ENCODE measurements around the gene GPR63.

The GPR63 gene

DNA sequence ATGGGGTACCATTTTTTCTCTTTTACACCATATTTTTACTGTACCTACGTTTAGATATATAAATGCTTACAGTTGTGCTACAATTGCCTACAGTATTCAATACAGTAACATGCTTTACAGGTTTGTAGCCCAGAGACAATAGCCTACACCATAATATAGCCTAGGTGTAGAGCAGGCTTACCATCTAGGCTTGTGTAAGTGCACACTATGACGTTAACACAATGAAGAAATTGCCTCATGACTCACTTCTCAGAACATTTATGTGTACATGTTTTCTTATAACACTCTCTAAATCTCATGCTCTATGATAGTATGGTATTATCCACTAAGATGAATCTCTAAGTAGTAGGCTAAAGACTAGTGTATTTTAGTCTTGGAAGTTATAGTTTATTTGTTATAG lies 13.5 kb downstream of the GPR63 start:
- no peaks in the 10 kb centered on the region for H3K27me3 ChIP-seq (ENCODE audit: insufficient read depth, poor library complexity, severe bottlenecking)
- H3K27ac ChIP-seq (replicated peaks) = no peak overlapping the region
- no peak overlapping the region for H3K4me3 ChIP-seq (replicated peaks; ENCODE audit: insufficient read depth, low read length)
- TF ChIP-seq GABPA (IDR thresholded peaks at IDR 0.05; ENCODE audit: low read depth) (no peak), POLR2AphosphoS5 (IDR thresholded peaks at IDR 0.05; ENCODE audit: low read depth) (no peak), SPI1 (IDR thresholded peaks at IDR 0.05; ENCODE audit: borderline replicate concordance, low read depth) (no peak)
- TF ChIP-seq, protein P1, sequence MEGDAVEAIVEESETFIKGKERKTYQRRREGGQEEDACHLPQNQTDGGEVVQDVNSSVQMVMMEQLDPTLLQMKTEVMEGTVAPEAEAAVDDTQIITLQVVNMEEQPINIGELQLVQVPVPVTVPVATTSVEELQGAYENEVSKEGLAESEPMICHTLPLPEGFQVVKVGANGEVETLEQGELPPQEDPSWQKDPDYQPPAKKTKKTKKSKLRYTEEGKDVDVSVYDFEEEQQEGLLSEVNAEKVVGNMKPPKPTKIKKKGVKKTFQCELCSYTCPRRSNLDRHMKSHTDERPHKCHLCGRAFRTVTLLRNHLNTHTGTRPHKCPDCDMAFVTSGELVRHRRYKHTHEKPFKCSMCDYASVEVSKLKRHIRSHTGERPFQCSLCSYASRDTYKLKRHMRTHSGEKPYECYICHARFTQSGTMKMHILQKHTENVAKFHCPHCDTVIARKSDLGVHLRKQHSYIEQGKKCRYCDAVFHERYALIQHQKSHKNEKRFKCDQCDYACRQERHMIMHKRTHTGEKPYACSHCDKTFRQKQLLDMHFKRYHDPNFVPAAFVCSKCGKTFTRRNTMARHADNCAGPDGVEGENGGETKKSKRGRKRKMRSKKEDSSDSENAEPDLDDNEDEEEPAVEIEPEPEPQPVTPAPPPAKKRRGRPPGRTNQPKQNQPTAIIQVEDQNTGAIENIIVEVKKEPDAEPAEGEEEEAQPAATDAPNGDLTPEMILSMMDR (IDR thresholded peaks at IDR 0.05; ENCODE audit: insufficient read depth, low read length) = no peak
- TF ChIP-seq, protein P2, sequence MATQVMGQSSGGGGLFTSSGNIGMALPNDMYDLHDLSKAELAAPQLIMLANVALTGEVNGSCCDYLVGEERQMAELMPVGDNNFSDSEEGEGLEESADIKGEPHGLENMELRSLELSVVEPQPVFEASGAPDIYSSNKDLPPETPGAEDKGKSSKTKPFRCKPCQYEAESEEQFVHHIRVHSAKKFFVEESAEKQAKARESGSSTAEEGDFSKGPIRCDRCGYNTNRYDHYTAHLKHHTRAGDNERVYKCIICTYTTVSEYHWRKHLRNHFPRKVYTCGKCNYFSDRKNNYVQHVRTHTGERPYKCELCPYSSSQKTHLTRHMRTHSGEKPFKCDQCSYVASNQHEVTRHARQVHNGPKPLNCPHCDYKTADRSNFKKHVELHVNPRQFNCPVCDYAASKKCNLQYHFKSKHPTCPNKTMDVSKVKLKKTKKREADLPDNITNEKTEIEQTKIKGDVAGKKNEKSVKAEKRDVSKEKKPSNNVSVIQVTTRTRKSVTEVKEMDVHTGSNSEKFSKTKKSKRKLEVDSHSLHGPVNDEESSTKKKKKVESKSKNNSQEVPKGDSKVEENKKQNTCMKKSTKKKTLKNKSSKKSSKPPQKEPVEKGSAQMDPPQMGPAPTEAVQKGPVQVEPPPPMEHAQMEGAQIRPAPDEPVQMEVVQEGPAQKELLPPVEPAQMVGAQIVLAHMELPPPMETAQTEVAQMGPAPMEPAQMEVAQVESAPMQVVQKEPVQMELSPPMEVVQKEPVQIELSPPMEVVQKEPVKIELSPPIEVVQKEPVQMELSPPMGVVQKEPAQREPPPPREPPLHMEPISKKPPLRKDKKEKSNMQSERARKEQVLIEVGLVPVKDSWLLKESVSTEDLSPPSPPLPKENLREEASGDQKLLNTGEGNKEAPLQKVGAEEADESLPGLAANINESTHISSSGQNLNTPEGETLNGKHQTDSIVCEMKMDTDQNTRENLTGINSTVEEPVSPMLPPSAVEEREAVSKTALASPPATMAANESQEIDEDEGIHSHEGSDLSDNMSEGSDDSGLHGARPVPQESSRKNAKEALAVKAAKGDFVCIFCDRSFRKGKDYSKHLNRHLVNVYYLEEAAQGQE (IDR thresholded peaks at IDR 0.05; ENCODE audit: insufficient replicate concordance, low read depth) = no peak
- DNase-seq (ENCODE audit: low read depth in 1 of 2, low spot score in 1 of 2) = no peak

GRCh38 chr6:96821034-96821433 lies 16.2 kb downstream of the GPR63 start:
- Histone ChIP-seq H3K27ac (replicated peaks) (no peak overlapping the region), H3K4me3 (replicated peaks; ENCODE audit: insufficient read depth, low read length) (no peak overlapping the region), H3K27me3 (ENCODE audit: insufficient read depth, poor library complexity, severe bottlenecking) (no peaks in the 10 kb centered on the region)
- DNase-seq (ENCODE audit: low read depth in 1 of 2, low spot score in 1 of 2) = no peak
- TF ChIP-seq, protein P2 (IDR thresholded peaks at IDR 0.05; ENCODE audit: insufficient replicate concordance, low read depth) = no peak
- TF ChIP-seq POLR2AphosphoS5 (IDR thresholded peaks at IDR 0.05; ENCODE audit: low read depth) = no peak
- no peak for TF ChIP-seq GABPA (IDR thresholded peaks at IDR 0.05; ENCODE audit: low read depth)

DNA sequence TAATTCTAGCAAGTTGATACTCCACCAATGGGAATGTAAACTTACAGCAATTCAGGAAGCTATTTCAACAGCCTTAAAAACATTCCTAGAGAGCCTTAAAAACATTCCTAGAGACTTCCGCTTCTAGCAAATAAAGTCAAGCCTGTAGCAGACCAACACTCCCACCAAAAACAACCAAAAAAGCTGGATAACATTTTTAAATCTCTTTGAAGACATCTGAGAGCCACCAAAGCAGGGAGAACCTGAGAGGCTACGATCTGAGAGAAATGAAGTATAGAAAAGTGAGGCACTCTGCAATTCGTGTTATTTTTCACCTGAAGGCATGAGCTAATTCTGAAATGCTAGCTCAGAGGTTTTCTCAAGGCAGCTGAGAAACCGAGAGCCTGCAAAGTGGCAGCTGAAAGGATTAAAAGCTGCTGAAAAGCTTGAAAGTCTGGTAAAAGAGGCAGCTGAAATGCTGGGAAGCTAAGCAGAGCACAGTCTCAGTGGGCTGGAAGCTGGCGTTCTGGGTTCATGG lies 20.9 kb downstream of the GPR63 start:
- no peak overlapping the region for H3K27ac ChIP-seq (replicated peaks)

More for the DNA sequence above, 20.9 kb downstream of the GPR63 start:
- no peaks in the 10 kb centered on the region for H3K27me3 ChIP-seq (ENCODE audit: insufficient read depth, poor library complexity, severe bottlenecking)
- H3K4me3 ChIP-seq (replicated peaks; ENCODE audit: insufficient read depth, low read length) = no peak overlapping the region
- no peak for DNase-seq (ENCODE audit: low read depth in 1 of 2, low spot score in 1 of 2)
- TF ChIP-seq GABPA (IDR thresholded peaks at IDR 0.05; ENCODE audit: low read depth) = no peak
- TF ChIP-seq, protein P2 (IDR thresholded peaks at IDR 0.05; ENCODE audit: insufficient replicate concordance, low read depth) = no peak
- TF ChIP-seq SPI1 (IDR thresholded peaks at IDR 0.05; ENCODE audit: borderline replicate concordance, low read depth) = no peak
- no peak for TF ChIP-seq POLR2AphosphoS5 (IDR thresholded peaks at IDR 0.05; ENCODE audit: low read depth)
- TF ChIP-seq, protein P1 (IDR thresholded peaks at IDR 0.05; ENCODE audit: insufficient read depth, low read length) = no peak

All from HL-60 (cell line).